EL (cell line): ENCODE data around the gene UBC.
"Not testable (repeated sequence)": the region's sequence is repeated elsewhere in the genome, so short reads cannot be mapped to it uniquely, and the experiment has no call there.

Experiments
- DNase-seq: peaks from one replicate; pipeline ENCODE4 v3.0.0-alpha.2; 2016

The UBC gene

DNA sequence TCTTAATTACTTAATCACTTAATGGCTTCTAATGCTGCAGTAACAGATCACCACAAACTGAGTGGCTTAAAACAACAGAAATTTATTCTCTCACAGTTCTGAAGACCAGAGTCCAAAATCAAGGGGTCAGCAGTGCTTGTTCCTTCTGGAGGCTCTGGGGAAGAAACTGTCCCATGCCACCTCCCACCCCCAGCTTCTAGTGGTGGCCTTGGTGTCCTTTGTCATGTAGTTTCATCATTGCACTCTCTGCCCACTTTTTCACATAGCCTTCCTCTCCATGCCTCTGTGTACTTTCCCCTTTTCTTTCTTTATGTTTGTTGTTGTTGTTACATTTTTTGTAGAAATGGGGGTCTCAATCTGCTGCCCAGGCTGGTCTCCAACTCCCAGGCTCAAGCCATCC lies 16.1 kb upstream of the UBC start:
- DNase-seq, result no peak

- DNase-seq, result no peak
Observed at GRCh38 chr12:124929649-124930419, 15.4 kb upstream of the UBC start.

DNA sequence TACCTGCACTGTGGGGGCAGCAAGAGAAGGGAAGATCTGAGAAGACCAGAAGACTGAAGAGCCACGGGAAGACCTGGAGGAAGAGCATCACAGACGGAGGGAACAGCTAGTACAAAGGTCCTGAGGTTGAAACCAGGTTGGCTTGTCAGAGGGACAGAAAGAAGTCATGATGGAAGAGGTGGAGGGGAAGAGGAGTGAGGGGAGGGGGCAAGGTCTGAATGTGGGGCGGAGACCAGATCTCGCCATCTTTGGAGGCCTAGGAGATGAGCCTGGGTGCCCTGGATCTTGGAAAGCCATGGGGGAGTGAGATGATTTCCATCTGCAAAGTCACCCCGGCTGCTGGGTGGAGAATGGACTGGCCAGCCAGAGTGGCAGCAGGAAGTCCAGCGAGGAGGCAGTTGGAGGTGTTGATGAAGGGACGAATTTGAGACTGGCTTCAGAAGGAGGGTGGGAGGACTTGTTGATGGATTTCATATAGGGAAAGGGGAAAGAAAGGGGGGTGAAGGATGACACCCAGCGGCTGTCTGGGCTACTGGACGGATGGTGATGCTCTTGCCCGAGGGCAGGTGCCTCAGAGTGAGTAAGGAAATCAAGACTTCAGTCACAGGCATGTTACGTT lies 14.6 kb upstream of the UBC start:
- DNase-seq, result peak; percentile 21

GRCh38 chr12:124928095-124928911 lies 13.9 kb upstream of the UBC start:
- DNase-seq, result peak; percentile 96

DNA sequence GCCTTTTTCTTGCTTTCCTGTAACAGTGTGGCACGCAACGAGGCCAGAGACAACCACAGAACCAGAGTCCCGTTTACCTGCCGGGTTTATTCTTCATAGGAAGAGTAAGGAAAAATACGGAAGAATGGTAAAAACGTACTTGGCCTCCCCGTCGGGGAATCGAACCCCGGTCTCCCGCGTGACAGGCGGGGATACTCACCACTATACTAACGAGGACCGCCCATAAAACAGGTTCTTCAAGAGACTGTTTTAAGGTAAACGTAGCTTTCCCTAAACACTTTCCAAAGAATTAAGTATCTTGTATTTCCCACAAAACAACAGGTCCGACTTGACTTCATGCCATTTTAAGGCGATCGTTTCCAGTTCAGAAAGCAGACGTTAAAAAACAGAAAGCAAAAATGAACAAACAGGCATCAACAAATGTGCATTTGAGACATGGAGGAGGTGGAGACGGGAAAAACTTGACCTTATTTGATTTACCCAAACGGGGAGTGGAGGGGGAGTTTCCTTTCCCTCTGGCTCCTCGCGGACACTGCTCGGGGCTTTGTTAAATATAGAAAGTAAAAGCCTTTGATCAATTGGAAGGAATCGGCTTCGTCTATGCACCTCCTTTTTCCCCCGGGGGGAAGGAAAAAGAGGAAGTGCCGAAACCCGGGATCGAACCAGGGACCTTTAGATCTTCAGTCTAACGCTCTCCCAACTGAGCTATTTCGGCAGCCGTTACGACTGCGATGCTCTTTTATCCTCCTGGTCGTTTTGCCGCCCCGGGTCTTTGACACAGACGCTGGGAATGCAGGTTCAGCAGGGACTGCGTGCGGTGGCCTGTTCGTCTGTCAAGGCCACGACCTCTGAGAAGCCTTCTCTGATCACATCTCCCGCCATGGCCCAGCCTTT lies 13.0 kb upstream of the UBC start:
- peak; percentile 92 for DNase-seq

DNA sequence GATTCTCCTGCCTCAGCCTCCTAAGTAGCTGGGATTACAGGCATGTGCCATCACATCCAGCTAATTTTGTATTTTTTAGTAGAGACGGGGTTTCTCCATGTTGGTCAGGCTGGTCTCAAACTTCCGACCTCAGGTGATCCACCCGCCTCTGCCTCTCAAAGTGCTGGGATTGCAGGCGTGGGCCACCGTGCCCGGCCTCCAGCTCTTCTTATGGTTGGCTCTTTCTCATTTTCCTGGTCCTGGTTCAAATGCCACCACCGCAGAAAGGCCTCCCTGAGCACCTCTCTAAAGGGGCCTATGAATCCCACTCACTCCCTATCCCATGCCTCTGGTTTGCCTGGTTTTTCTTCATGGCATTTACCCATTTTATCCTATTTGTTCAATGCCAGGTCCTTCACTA lies 11.3 kb upstream of the UBC start:
- DNase-seq, result not testable (repeated sequence)

GRCh38 chr12:124925117-124925516 lies 10.7 kb upstream of the UBC start:
- no peak for DNase-seq

DNA sequence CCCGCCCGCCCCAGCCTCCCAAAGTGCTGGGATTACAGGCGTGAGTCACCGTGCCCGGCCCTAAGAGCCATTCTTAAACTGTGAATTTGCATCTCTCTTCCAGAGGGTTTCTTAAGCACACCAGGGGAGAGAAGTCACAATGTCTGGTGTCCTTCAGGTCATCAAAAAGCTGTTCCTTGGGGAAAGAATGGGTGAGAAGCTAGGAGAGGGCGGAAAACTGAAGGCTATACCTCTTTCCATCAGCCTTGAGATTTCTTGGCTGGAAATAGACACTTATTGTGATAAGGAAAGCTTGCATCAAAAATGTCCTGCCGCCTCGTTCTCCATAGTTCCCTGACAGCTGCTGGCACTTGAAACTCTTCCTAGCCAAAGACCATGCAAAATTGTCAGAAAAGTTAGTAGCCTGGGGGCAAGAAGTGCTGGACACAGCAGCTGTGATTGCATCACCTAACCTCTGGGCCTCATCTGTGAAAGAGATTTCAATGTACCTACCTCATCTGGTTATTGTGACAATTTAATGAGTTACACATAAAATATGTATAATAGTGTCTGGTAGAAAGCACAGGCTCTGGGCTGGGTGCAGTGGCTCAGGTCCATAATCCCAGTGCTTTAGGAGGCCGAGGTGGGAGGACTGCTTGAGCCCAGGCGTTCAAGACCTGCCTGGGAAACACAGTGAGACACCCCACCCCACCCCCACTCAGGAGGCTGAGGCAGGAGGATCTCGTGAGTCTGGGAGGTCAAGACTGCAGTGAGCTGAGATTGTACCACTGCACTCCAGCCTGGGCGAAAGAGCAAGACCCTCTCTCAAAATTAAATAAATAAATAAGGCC lies 9.7 kb upstream of the UBC start:
- DNase-seq, result peak; percentile 95

DNA sequence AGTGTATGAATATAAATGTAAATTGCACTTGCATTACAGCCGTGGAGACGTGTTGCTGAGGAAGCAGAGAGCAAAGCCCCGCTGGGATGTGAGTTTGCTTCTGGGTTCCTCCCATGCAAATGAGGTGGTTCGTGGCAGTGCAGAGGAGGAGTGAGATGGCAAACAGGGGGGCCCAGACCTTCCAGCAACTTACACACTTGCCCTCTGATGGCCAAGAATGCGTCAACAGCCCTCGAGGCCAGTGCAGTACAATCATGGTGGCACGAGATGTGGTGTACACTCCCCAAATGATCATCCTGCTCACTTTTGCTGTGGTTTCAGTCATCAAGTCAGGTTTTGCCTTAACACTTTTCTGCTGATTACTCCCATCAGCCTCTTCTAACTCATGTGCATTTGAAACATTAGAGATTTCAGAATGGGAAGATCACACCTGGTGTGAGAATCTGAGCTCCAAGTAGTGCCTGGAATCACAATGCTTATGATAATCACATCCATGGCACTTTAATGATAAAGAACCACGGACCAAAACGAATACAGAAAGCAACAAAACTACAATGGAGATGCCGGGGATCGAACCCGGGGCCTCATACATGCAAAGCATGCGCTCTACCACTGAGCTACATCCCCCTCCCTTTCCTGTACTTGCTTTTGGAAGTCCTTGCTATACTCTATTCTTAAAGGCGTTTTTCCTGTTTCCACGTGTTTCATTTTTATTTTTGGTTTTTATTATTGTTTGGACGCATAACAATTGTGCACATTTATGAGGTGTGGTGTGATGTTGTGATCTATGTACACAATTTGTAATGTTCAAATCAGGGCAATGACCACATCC lies 7.0 kb upstream of the UBC start:
- DNase-seq, result peak; percentile 74

DNA sequence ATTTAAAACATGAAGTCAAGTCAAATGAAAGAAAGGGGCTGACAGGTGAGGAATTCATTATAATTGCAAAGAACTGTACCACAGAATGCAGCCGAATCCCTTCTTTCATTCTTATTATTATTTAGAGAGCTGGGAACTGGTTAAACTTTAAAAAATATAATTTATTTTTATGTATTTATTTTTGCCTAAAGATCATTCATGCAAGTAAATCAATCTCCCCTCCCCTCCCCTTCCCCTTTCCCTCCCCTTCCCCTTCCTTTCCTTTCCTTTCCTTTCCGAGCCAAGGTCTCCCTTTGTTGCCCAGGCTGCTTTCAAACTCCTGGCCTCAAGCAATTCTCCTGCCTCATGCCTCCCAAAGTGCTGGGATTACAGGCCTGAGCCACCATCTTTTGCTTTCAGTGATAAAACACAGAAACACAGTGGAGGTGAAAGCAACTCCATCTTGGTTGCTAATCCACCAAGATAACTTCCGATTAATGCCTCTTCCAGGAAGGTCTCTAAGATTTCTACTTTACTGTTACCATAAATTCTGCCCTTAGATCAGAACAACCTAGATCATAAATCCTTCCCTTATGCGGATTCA lies 6.0 kb upstream of the UBC start:
- no peak for DNase-seq

DNA sequence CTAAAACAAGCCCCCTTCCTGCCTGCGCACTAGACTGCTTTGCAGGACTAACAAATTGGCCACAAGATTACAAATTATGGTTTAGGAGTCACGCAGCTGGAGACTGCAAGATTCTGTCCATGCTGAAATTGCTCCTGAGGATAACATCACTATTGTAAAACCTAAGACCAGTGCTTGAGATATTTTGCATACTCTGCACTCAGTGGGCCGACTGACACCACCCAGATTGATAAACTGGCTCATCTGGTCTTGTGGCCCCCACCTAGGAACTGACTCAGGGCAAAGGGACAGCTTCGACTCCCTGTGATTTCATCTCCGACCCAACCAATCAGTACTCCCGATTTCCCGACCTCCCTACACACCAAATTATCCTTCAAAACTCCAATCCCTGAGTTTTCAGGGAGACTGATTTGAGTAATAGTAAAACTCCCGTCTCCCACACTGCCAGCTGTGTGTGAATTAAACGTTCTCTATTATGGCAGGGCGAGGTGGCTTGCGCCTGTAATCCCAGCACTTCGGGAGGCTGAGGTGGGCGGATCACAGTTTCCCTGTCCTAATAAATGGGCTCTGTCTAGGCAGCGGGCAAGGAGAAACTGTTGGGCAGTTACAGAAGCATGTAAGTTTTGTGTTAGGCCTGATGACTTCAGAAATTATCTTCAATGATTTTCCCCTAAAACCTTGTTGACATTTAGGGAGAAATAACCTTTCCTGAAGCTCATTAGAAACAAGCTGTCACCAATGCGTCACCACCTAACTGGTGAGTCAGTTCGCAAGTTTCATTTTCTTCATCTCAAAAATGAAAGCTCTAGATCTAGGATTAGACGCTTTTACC lies 5.3 kb upstream of the UBC start:
- DNase-seq, result no peak

GRCh38 chr12:124918622-124918988 lies 4.2 kb upstream of the UBC start:
- not testable (repeated sequence) for DNase-seq

DNA sequence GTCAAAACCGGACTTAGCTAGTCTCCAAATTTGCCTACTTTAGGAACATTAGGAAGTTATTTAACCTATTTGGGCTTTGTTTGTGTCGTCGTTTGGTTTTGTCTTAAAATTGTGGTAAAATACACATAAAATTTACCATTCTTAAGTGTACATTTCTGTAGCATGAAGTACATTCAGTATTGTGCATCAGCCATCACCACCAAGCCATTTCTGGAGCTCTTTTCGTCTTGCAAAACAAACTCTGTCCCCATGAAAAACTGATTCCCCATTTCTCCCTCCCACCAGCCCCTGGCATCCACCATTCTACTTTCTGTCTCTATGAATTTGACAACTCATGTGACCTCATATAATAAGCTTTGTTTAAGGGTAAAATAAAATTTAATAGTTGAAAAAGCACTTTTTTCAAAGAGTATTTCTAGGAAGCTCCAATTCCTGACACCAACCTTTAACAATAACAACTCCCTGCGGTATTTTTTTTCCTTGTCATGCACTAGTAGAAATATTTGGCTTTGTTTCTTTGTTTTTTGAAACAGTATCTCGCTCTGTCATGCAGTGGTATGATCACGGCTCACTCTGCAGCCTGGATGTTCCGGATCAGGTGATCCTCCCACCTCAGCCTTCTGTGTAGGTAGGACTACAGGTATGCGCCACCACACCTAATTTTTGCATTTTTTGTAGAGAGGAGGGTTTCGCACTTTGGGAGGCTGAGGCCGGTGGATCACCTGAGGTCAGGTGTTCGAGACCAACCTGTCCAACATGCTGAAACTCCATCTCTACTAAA lies 3.6 kb upstream of the UBC start:
- no peak for DNase-seq

DNA sequence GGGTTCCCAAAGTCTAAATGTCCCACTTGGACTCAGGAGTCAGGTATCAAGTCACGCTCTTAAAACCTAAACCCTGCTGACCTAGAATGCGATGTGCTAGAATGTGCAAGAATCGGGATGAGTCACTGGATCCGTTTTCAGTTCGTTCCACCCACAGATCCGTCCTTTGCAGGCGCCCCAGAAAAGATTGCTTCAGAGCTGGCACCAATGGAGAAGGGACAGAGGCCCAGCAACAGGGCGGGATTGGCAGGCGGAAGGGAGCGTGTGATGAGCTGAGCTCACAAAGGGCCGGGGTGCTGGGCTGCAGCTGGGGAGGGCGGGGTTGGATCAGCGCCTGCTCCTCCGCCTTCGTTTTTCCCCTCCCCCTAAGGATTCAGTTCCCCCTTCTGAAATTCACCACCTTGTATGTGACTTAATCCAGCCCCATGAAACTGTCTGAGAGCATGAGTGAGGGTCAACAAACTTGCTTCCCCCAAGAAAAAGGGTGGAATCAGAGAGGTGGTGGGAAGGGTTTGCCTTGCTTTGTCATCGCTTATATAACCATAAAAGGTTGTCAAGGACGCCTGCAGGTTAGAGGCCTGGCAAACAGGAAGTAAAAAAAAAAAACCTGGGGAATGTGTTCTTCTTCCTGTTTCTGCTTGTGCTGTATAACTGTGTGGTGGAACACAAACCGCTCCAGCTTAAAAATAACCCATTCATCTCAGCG lies 2.8 kb upstream of the UBC start:
- peak; percentile 100 for DNase-seq

- DNase-seq, result peak; percentile 89
Observed at GRCh38 chr12:124916374-124917134, 2.1 kb upstream of the UBC start.

- peak; percentile 48 for DNase-seq
Observed at GRCh38 chr12:124915239-124916236, 1.1 kb upstream of the UBC start.
